Measurements from ENCODE around the gene EEPD1. TPM values are rescaled to one million over a fixed set of nuclear protein-coding genes. Genes with fewer than 3 reads are reported as not detected.
"Not testable (repeated sequence)": the region's sequence is repeated elsewhere in the genome, so short reads cannot be mapped to it uniquely, and the experiment has no call there.

EEPD1 gene
- total and polyA plus RNA-seq, 2 donors: 16.9 to 32.8 TPM

DNA sequence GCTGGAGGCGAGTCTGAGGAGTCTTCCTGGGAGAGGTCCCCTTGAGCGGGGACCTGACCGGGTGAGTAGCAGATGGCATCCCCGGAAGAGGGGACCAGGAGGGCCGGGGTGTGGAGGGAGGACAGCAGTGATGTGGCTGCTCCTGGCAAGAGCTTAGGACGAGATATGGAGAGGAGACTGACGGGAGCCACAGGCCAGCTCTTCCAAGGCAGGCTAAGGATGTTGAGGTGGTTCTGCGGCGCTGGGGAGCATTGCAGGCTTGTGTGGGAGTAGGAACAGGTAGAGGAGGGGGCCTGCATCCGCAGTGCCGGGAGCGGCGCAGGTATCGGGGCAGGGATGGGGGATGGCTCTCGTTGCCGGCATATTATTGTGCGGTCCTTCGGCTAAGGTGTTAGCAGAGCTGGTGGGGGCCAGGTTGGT lies 159.9 kb downstream of the EEPD1 start:
- no peak overlapping the region for H3K4me3 ChIP-seq (ENCODE audit: low read length in 2 of 2)
- 98% methylated on average over 18 of the region's 18 CpGs for WGBS
- no peak for DNase-seq (ENCODE audit: low read depth in 6 of 9, low spot score in 9 of 9)

DNA sequence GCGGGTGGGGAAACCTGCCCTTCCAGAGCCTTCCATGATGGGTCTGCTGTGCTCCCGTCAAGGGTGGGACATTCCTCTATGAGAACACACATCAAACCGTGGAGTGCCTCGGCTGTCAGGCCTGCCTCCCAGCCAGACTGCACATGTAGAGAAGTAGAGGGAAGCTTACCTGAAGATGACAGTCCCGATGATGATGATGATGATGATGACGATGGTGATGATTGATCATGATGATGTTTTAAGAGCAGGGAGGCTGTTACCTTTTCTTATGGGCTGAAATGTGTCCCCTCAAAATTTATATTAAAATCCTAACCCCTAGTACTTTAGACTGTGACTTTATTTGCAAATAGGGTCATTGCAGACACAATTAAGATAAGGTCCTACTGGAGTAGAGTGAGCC lies 160.6 kb downstream of the EEPD1 start:
- Histone ChIP-seq H3K27me3 (ENCODE audit: control insufficient read depth in 2 of 2, insufficient read depth in 1 of 2, low read length in 1 of 2) (no peaks in the 10 kb centered on the region), H3K4me1 (ENCODE audit: control insufficient read depth in 2 of 2, insufficient read depth in 2 of 2, low read length in 2 of 2) (no peaks in the 10 kb centered on the region), H3K27ac (ENCODE audit: low read depth in 1 of 2, low read length in 1 of 2) (no peak overlapping the region), H3K4me3 (ENCODE audit: low read length in 2 of 2) (no peak overlapping the region), H3K36me3 (ENCODE audit: control insufficient read depth in 2 of 2, insufficient read depth in 2 of 2, low read length in 1 of 2) (no peaks in the 10 kb centered on the region), H3K9me3 (ENCODE audit: control insufficient read depth in 2 of 2, insufficient read depth in 1 of 2, low read length in 1 of 2) (no peaks in the 10 kb centered on the region)
- no peak for DNase-seq (ENCODE audit: low read depth in 6 of 9, low spot score in 9 of 9)
- WGBS: 94% methylated on average over 6 of the region's 6 CpGs

More for the DNA sequence above, 159.9 kb downstream of the EEPD1 start:
- Histone ChIP-seq H3K9me3 (ENCODE audit: control insufficient read depth in 2 of 2, insufficient read depth in 1 of 2, low read length in 1 of 2) (no peaks in the 10 kb centered on the region), H3K4me1 (ENCODE audit: control insufficient read depth in 2 of 2, insufficient read depth in 2 of 2, low read length in 2 of 2) (no peaks in the 10 kb centered on the region), H3K36me3 (ENCODE audit: control insufficient read depth in 2 of 2, insufficient read depth in 2 of 2, low read length in 1 of 2) (no peaks in the 10 kb centered on the region), H3K27ac (ENCODE audit: low read depth in 1 of 2, low read length in 1 of 2) (no peak overlapping the region), H3K27me3 (ENCODE audit: control insufficient read depth in 2 of 2, insufficient read depth in 1 of 2, low read length in 1 of 2) (no peaks in the 10 kb centered on the region)

- DNase-seq (ENCODE audit: low read depth in 6 of 9, low spot score in 9 of 9): no peak
- WGBS: 100% methylated on average over 2 of the region's 2 CpGs
- no peaks in the 10 kb centered on the region for H3K27me3 ChIP-seq (ENCODE audit: control insufficient read depth in 2 of 2, insufficient read depth in 1 of 2, low read length in 1 of 2)
Observed at GRCh38 chr7:36314491-36314890, 161.4 kb downstream of the EEPD1 start.

GRCh38 chr7:36315309-36315944 lies 162.4 kb downstream of the EEPD1 start:
- H3K36me3 ChIP-seq (ENCODE audit: control insufficient read depth in 2 of 2, insufficient read depth in 2 of 2, low read length in 1 of 2): no peaks in the 10 kb centered on the region
- no peak overlapping the region for H3K27ac ChIP-seq (ENCODE audit: low read depth in 1 of 2, low read length in 1 of 2)
- no peaks in the 10 kb centered on the region for H3K9me3 ChIP-seq (ENCODE audit: control insufficient read depth in 2 of 2, insufficient read depth in 1 of 2, low read length in 1 of 2)
- H3K4me3 ChIP-seq (ENCODE audit: low read length in 2 of 2): no peak overlapping the region
- WGBS: 90% methylated on average over 9 of the region's 9 CpGs
- H3K4me1 ChIP-seq (ENCODE audit: control insufficient read depth in 2 of 2, insufficient read depth in 2 of 2, low read length in 2 of 2): no peaks in the 10 kb centered on the region
- H3K27me3 ChIP-seq (ENCODE audit: control insufficient read depth in 2 of 2, insufficient read depth in 1 of 2, low read length in 1 of 2): no peaks in the 10 kb centered on the region
- DNase-seq (ENCODE audit: low read depth in 6 of 9, low spot score in 9 of 9): no peak

More at GRCh38 chr7:36314491-36314890, 161.4 kb downstream of the EEPD1 start:
- no peak overlapping the region for H3K27ac ChIP-seq (ENCODE audit: low read depth in 1 of 2, low read length in 1 of 2)
- H3K36me3 ChIP-seq (ENCODE audit: control insufficient read depth in 2 of 2, insufficient read depth in 2 of 2, low read length in 1 of 2): no peaks in the 10 kb centered on the region
- no peak overlapping the region for H3K4me3 ChIP-seq (ENCODE audit: low read length in 2 of 2)
- no peaks in the 10 kb centered on the region for H3K9me3 ChIP-seq (ENCODE audit: control insufficient read depth in 2 of 2, insufficient read depth in 1 of 2, low read length in 1 of 2)
- no peaks in the 10 kb centered on the region for H3K4me1 ChIP-seq (ENCODE audit: control insufficient read depth in 2 of 2, insufficient read depth in 2 of 2, low read length in 2 of 2)

DNA sequence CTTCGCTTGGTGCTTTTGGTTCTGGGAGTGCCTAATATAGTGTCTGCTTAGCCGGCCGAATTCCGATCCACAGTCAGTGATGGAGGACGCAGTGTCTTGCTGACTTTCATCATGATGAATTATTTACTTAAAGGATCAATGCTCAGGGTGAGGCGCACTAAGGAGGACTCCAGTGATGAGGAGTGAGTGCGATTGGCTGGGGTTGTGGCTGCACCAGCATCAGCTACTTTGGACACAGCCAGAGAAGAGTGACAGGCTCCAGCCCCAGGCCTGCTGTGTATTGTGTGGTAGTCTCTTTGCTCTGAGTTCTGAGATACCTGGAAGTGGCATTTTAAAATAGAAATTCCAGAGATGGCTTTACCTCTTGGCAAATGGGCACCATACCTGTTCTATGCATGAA lies 163.3 kb downstream of the EEPD1 start:
- H3K36me3 ChIP-seq (ENCODE audit: control insufficient read depth in 2 of 2, insufficient read depth in 2 of 2, low read length in 1 of 2): no peaks in the 10 kb centered on the region
- DNase-seq (ENCODE audit: low read depth in 6 of 9, low spot score in 9 of 9): no peak
- no peak overlapping the region for H3K27ac ChIP-seq (ENCODE audit: low read depth in 1 of 2, low read length in 1 of 2)
- H3K4me3 ChIP-seq (ENCODE audit: low read length in 2 of 2): no peak overlapping the region
- no peaks in the 10 kb centered on the region for H3K4me1 ChIP-seq (ENCODE audit: control insufficient read depth in 2 of 2, insufficient read depth in 2 of 2, low read length in 2 of 2)
- 96% methylated on average over 7 of the region's 7 CpGs for WGBS
- H3K9me3 ChIP-seq (ENCODE audit: control insufficient read depth in 2 of 2, insufficient read depth in 1 of 2, low read length in 1 of 2): peaks cover 0 to 4% of the 10 kb centered on the region in 2 donors
- H3K27me3 ChIP-seq (ENCODE audit: control insufficient read depth in 2 of 2, insufficient read depth in 1 of 2, low read length in 1 of 2): no peaks in the 10 kb centered on the region

GRCh38 chr7:36317276-36317675 lies 164.2 kb downstream of the EEPD1 start:
- Histone ChIP-seq H3K27me3 (ENCODE audit: control insufficient read depth in 2 of 2, insufficient read depth in 1 of 2, low read length in 1 of 2) (no peaks in the 10 kb centered on the region), H3K4me1 (ENCODE audit: control insufficient read depth in 2 of 2, insufficient read depth in 2 of 2, low read length in 2 of 2) (no peaks in the 10 kb centered on the region), H3K4me3 (ENCODE audit: low read length in 2 of 2) (no peak overlapping the region), H3K27ac (ENCODE audit: low read depth in 1 of 2, low read length in 1 of 2) (no peak overlapping the region), H3K9me3 (ENCODE audit: control insufficient read depth in 2 of 2, insufficient read depth in 1 of 2, low read length in 1 of 2) (peaks cover 0 to 10% of the 10 kb centered on the region in 2 donors), H3K36me3 (ENCODE audit: control insufficient read depth in 2 of 2, insufficient read depth in 2 of 2, low read length in 1 of 2) (no peaks in the 10 kb centered on the region)
- 99% methylated on average over 1 of the region's 1 CpG for WGBS
- no peak for DNase-seq (ENCODE audit: low read depth in 6 of 9, low spot score in 9 of 9)

DNA sequence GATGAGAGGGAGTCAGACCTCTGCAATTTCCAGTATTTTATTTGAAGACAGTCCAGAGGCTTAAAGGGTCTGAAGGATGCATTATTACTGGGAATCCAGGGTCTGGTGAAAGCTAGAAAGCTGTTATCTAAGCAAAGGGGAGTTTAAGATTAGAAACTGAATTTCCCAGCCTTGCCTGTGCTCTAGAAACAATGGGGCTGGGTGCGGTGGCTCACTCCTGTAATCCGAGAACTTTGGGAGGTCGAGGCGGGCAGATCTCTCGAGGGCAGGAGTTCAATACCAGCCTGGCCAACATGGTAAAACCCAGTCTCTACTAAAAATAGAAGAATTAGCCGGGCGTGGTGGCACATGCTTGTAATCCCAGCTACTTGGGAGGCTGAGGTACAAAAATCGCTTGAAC lies 165.1 kb downstream of the EEPD1 start:
- WGBS: 92% methylated on average over 8 of the region's 8 CpGs
- H3K27me3 ChIP-seq (ENCODE audit: control insufficient read depth in 2 of 2, insufficient read depth in 1 of 2, low read length in 1 of 2): no peaks in the 10 kb centered on the region
- DNase-seq (ENCODE audit: low read depth in 6 of 9, low spot score in 9 of 9): no peak
- no peaks in the 10 kb centered on the region for H3K36me3 ChIP-seq (ENCODE audit: control insufficient read depth in 2 of 2, insufficient read depth in 2 of 2, low read length in 1 of 2)
- no peaks in the 10 kb centered on the region for H3K4me1 ChIP-seq (ENCODE audit: control insufficient read depth in 2 of 2, insufficient read depth in 2 of 2, low read length in 2 of 2)
- peaks cover 0 to 10% of the 10 kb centered on the region in 2 donors for H3K9me3 ChIP-seq (ENCODE audit: control insufficient read depth in 2 of 2, insufficient read depth in 1 of 2, low read length in 1 of 2)
- no peak overlapping the region for H3K4me3 ChIP-seq (ENCODE audit: low read length in 2 of 2)
- no peak overlapping the region for H3K27ac ChIP-seq (ENCODE audit: low read depth in 1 of 2, low read length in 1 of 2)

GRCh38 chr7:36321284-36321683 lies 168.2 kb downstream of the EEPD1 start:
- H3K27me3 ChIP-seq (ENCODE audit: control insufficient read depth in 2 of 2, insufficient read depth in 1 of 2, low read length in 1 of 2); DNase-seq (ENCODE audit: low read depth in 6 of 9, low spot score in 9 of 9); H3K4me3 ChIP-seq (ENCODE audit: low read length in 2 of 2); H3K9me3 ChIP-seq (ENCODE audit: control insufficient read depth in 2 of 2, insufficient read depth in 1 of 2, low read length in 1 of 2); H3K27ac ChIP-seq (ENCODE audit: low read depth in 1 of 2, low read length in 1 of 2); H3K4me1 ChIP-seq (ENCODE audit: control insufficient read depth in 2 of 2, insufficient read depth in 2 of 2, low read length in 2 of 2); H3K36me3 ChIP-seq (ENCODE audit: control insufficient read depth in 2 of 2, insufficient read depth in 2 of 2, low read length in 1 of 2): not testable (repeated sequence)
- 98% methylated on average over 3 of the region's 3 CpGs for WGBS

DNA sequence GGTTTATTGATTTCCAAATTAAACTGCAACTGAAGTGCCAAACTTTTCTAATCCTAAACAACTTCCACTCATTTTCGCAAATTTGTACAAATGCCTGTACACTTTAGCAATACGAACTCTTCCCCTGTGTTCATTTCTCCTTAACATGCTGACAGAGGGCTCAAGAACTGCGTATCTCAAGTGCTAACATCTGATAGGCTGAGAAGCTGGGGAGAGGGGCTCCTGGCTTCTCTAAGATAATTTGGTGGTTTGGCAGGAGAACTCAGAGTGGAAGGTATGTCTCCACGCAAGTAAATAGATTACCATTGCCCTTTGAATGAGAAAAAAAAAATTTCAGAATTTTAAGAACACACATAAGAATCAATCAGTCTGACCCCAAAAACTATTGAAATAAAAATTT lies 183.3 kb downstream of the EEPD1 start:
- WGBS: 97% methylated on average over 4 of the region's 4 CpGs
- no peaks in the 10 kb centered on the region for H3K36me3 ChIP-seq (ENCODE audit: control insufficient read depth in 2 of 2, insufficient read depth in 2 of 2, low read length in 1 of 2)
- H3K4me1 ChIP-seq (ENCODE audit: control insufficient read depth in 2 of 2, insufficient read depth in 2 of 2, low read length in 2 of 2): no peaks in the 10 kb centered on the region

More for the DNA sequence above, 183.3 kb downstream of the EEPD1 start:
- Histone ChIP-seq H3K27me3 (ENCODE audit: control insufficient read depth in 2 of 2, insufficient read depth in 1 of 2, low read length in 1 of 2) (no peaks in the 10 kb centered on the region), H3K27ac (ENCODE audit: low read depth in 1 of 2, low read length in 1 of 2) (no peak overlapping the region), H3K4me3 (ENCODE audit: low read length in 2 of 2) (no peak overlapping the region), H3K9me3 (ENCODE audit: control insufficient read depth in 2 of 2, insufficient read depth in 1 of 2, low read length in 1 of 2) (peaks cover 0 to 6% of the 10 kb centered on the region in 2 donors)
- DNase-seq (ENCODE audit: low read depth in 6 of 9, low spot score in 9 of 9): no peak

Measured in thymus (tissue), 11 donors.